Breast epithelium (tissue), 3 donors: ENCODE results near the gene ARGFX.

Experiments
- POLR2A ChIP-seq: fragments of 450-650 bp; IDR thresholded peaks from one replicate; pipeline ENCODE4 v1.6.1; 2016; ENCODE audit warnings: antibody characterized with exemption, mild to moderate bottlenecking, moderate library complexity
- POLR2AphosphoS5 ChIP-seq, 3 donors: sonication (generic); formaldehyde crosslinking; IDR thresholded peaks; one replicate each; pipeline ENCODE4 v1.6.1; 2017; ENCODE audit warnings: antibody characterized with exemption in 3 of 3
- TF ChIP-seq, protein P1 (sequence below), 3 donors: fragments of 450-650 bp; IDR thresholded peaks; one replicate each; pipeline ENCODE4 v1.5.1; 2016 to 2017; ENCODE audit warnings: antibody characterized with exemption in 3 of 3, mild to moderate bottlenecking in 3 of 3, moderate library complexity in 3 of 3

DNA sequence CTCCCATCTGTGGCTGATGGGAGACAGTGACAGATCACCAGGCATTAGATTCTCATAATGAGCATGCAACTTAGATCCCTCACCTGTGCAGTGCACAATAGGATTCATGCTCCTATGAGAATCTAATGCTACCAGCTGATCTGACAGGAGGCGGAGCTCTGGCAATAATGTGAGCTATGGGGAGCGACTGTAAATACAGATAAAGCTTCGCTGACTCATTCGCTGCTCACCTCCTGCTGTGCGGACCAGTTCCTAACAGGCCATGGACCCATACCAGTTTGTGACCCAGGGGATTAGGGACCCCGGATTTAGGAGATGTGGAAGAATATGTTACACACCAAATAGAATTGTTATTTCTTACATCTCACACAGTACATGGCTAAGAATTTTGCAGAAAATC lies 6.7 kb downstream of the ARGFX start:
- TF ChIP-seq, protein P1, sequence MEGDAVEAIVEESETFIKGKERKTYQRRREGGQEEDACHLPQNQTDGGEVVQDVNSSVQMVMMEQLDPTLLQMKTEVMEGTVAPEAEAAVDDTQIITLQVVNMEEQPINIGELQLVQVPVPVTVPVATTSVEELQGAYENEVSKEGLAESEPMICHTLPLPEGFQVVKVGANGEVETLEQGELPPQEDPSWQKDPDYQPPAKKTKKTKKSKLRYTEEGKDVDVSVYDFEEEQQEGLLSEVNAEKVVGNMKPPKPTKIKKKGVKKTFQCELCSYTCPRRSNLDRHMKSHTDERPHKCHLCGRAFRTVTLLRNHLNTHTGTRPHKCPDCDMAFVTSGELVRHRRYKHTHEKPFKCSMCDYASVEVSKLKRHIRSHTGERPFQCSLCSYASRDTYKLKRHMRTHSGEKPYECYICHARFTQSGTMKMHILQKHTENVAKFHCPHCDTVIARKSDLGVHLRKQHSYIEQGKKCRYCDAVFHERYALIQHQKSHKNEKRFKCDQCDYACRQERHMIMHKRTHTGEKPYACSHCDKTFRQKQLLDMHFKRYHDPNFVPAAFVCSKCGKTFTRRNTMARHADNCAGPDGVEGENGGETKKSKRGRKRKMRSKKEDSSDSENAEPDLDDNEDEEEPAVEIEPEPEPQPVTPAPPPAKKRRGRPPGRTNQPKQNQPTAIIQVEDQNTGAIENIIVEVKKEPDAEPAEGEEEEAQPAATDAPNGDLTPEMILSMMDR (IDR thresholded peaks at IDR 0.05): no peak
- TF ChIP-seq POLR2A (no peak), POLR2AphosphoS5 (IDR thresholded peaks at IDR 0.05) (no peak)
